GM12878 (cell line): ENCODE measurements around the gene IGFBP2. TPM values are rescaled to one million over a fixed set of nuclear protein-coding genes. Genes with fewer than 3 reads are reported as not detected.

ENCODE experiments used
- ATAC-seq: fragments of 200-7000 bp; cut with Tn5 transposase; 3 replicates; pipeline ENCODE4 v1.9.1; 2020; ENCODE audit warnings: mild to moderate bottlenecking, moderate library complexity
- BruUV-seq: library from RNA; stranded (reverse); fragments of 400-500 nt; replicated peaks from 2 replicates; lab custom pipeline; 2021; lab: Mats Ljungman, UMichigan
- CTCF ChIA-PET: fragments of 300-600 bp; sonication (Branson Sonifier 250); formaldehyde crosslinking; extraction: SDS; loops from one replicate; lab custom pipeline; 2021; ENCODE audit warnings: inconsistent platforms; lab: Yijun Ruan, JAX
- POLR2A ChIA-PET: fragments of 350-600 bp; formaldehyde crosslinking; extraction: SDS; loops from one replicate; lab custom pipeline; 2021; ENCODE audit warnings: inconsistent platforms; lab: Charles Lee
- RAD21 ChIA-PET: fragments of 300-600 bp; sonication (Branson Sonifier 250); formaldehyde crosslinking; loops from one replicate; lab custom pipeline; 2023; ENCODE audit warnings: antibody characterized with exemption; ENCODE audit not compliant: unreplicated experiment; lab: Charles Lee
- SMC1A ChIA-PET: fragments of 300-600 bp; sonication (Branson Sonifier 250); formaldehyde crosslinking; loops from one replicate; lab custom pipeline; 2023; ENCODE audit not compliant: unreplicated experiment, uncharacterized antibody; lab: Charles Lee
- DNase-seq: peaks from one replicate; pipeline ENCODE4 v3.0.0-alpha.2; 2011; ENCODE audit warnings: low read depth, low spot score
- FAIRE-seq: peaks from 3 replicates; lab custom pipeline; 2011; peaks lifted over from hg19 to GRCh38; lab: Jason Lieb, UNC
- H2AFZ ChIP-seq: 2 replicates; pipeline ENCODE4 v1.6.0; 2011; ENCODE audit warnings: low read depth, low read length, control low read depth; ENCODE audit not compliant: control insufficient read depth
- H3K27ac ChIP-seq: 2 replicates; pipeline ENCODE4 v1.5.1; 2011; ENCODE audit warnings: control low read depth; ENCODE audit not compliant: control insufficient read depth, insufficient read depth
- H3K27me3 ChIP-seq, 2 experiments: replicated peaks in 1 of 2; 2 replicates each; pipeline versions ENCODE4 v1.6.0 to v1.6.1; 2011; ENCODE audit warnings: low read length in 1 of 2; ENCODE audit not compliant: control insufficient read depth in 2 of 2, insufficient read depth in 2 of 2
- H3K36me3 ChIP-seq, 2 experiments: 2 replicates each; pipeline ENCODE4 v1.5.1; 2011; ENCODE audit warnings: low read length in 1 of 2; ENCODE audit not compliant: control insufficient read depth in 2 of 2, insufficient read depth in 2 of 2
- H3K4me1 ChIP-seq: 2 replicates; pipeline ENCODE4 v1.6.1; 2011; ENCODE audit warnings: mild to moderate bottlenecking, low read length, moderate library complexity, mixed read lengths; ENCODE audit not compliant: control insufficient read depth, insufficient read depth
- H3K4me2 ChIP-seq: 2 replicates; pipeline ENCODE4 v1.6.0; 2011; ENCODE audit warnings: control low read depth; ENCODE audit not compliant: control insufficient read depth, insufficient read depth
- H3K4me3 ChIP-seq: fragments of 200-600 bp; sonication (generic); 2 replicates; pipeline ENCODE4 v1.5.1; 2016
- H3K79me2 ChIP-seq: 2 replicates; pipeline ENCODE4 v1.6.0; 2011; ENCODE audit warnings: low read length; ENCODE audit not compliant: control insufficient read depth, insufficient read depth
- H3K9ac ChIP-seq: 2 replicates; pipeline ENCODE4 v1.8.0; 2011; ENCODE audit warnings: low read length, control low read depth, mixed read lengths; ENCODE audit not compliant: control insufficient read depth, insufficient read depth
- H3K9me3 ChIP-seq: replicated peaks from 3 replicates; pipeline ENCODE4 v1.5.1; 2011; ENCODE audit warnings: mild to moderate bottlenecking, low read length; ENCODE audit not compliant: control insufficient read depth, insufficient read depth
- H4K20me1 ChIP-seq: 2 replicates; pipeline ENCODE4 v1.6.0; 2011; ENCODE audit not compliant: control insufficient read depth, insufficient read depth
- DPF2 ChIP-seq: fragments of 450-650 bp; IDR thresholded peaks from 2 replicates; pipeline ENCODE4 v1.6.1; 2017; ENCODE audit warnings: mild to moderate bottlenecking
- ETV6 ChIP-seq, 2 experiments: fragments of 450-650 bp in 1 of 2; IDR thresholded peaks in 1 of 2; conservative IDR thresholded peaks in 1 of 2; 2 replicates each; pipeline ENCODE4 v1.6.1; 2014; ENCODE audit warnings: antibody characterized with exemption in 1 of 2, borderline replicate concordance in 1 of 2, low read depth in 1 of 2, mild to moderate bottlenecking in 1 of 2, moderate library complexity in 1 of 2
- FOXK2 ChIP-seq: fragments of 450-650 bp; IDR thresholded peaks from 2 replicates; pipeline ENCODE4 v1.6.1; 2017; ENCODE audit warnings: mild to moderate bottlenecking, moderate library complexity
- FOXM1 ChIP-seq: IDR thresholded peaks from 2 replicates; pipeline ENCODE4 v1.6.1; 2012; ENCODE audit warnings: low read depth, mild to moderate bottlenecking, inconsistent platforms, low read length, moderate library complexity
- MYC ChIP-seq: IDR thresholded peaks from 2 replicates; pipeline ENCODE4 v1.6.1; 2011; ENCODE audit warnings: mild to moderate bottlenecking, low read length, moderate library complexity, inconsistent platforms; ENCODE audit not compliant: insufficient read depth, insufficient replicate concordance, insufficient read length, severe bottlenecking
- NFYB ChIP-seq: IDR thresholded peaks from 2 replicates; pipeline ENCODE4 v1.6.1; 2011; ENCODE audit warnings: low read depth, mild to moderate bottlenecking, low read length, improper control_type of control experiment, moderate library complexity; ENCODE audit not compliant: insufficient read depth
- RFX5 ChIP-seq: IDR thresholded peaks from 2 replicates; pipeline ENCODE4 v1.6.1; 2011; ENCODE audit warnings: low read depth, low read length, improper control_type of control experiment
- SMARCA5 ChIP-seq: fragments of 450-650 bp; IDR thresholded peaks from 2 replicates; pipeline ENCODE4 v1.6.1; 2017; ENCODE audit warnings: mild to moderate bottlenecking
- SREBF1 ChIP-seq: IDR thresholded peaks from 2 replicates; pipeline ENCODE4 v1.6.1; 2012; ENCODE audit warnings: mild to moderate bottlenecking, low read length
- WGBS: methylation state at CpG from one replicate; pipeline ENCODE4 v1.1.6; 2016; ENCODE audit warnings: low lambda C conversion rate; ENCODE audit not compliant: insufficient replicate concordance, insufficient coverage; ENCODE audit errors: missing lambda C conversion rate; 5-methylcytosine and 5-hydroxymethylcytosine counted together
- in situ Hi-C: fragments of 300-500 bp; cut with MboI; formaldehyde crosslinking; loops from 9 replicates; pipeline ENCODE4 v1.14.3; 2018; ENCODE audit warnings: mixed read lengths
- intact Hi-C: fragments of 100-400 bp; cut with micrococcal nuclease; formaldehyde crosslinking; loops from one replicate; pipeline ENCODE4 v1.14.2; 2022; ENCODE audit not compliant: unreplicated experiment
- polyA plus RNA-seq, 11 experiments: library from polyadenylated mRNA; depleted of rRNA in 4 of 11; unstranded in 6 of 11; stranded (reverse) in 5 of 11; fragments of >200 nt; fragmentation: Nextera tagmentation in 4 of 11; fragmentation: Illumina TruSeq in 1 of 11; extraction: Ambion mirVana in 4 of 11; extraction: Trizol in 1 of 11; gene quantifications; 1 replicate in 1 of 11; 2 replicates in 10 of 11; pipeline versions ENCODE4 v1.2.1 to v1.2.3, GENCODE V29; 2011 to 2016; ENCODE audit warnings: inconsistent platforms in 2 of 11, missing spikeins in 2 of 11, low read depth in 1 of 11
- total RNA-seq, 4 experiments: library from RNA; depleted of rRNA in 3 of 4; stranded (reverse); fragments of >200 nt in 3 of 4; fragmentation: Illumina TruSeq in 1 of 4; extraction: Trizol in 1 of 4; gene quantifications; 2 replicates each; pipeline versions ENCODE4 v1.2.1 to v1.2.3, GENCODE V29; 2013 to 2021
- TF ChIP-seq, protein P1 (sequence below): fragments of 450-650 bp; IDR thresholded peaks from 2 replicates; pipeline ENCODE4 v1.6.1; 2017; ENCODE audit warnings: mild to moderate bottlenecking, moderate library complexity

The IGFBP2 gene
- total and polyA plus RNA-seq, 10 of the 15 experiments (the other 5 are each of a cell fraction or from before 2014, with no cell fraction given), result 0.11 to 1.5 (median 0.38) TPM; not detected in 5

GRCh38 chr2:216670266-216671080 is 37.3 kb downstream of the IGFBP2 start:
- Histone ChIP-seq H3K79me2 (no peaks in the 10 kb centered on the region), H3K36me3 (no peaks in the 10 kb centered on the region), H3K27me3 (peaks cover 2 to 5% of the 10 kb centered on the region in 2 experiments), H2AFZ (no peak overlapping the region), H4K20me1 (no peaks in the 10 kb centered on the region), H3K4me2 (no peak overlapping the region), H3K27ac (no peak overlapping the region), H3K9me3 (no peaks in the 10 kb centered on the region), H3K9ac (no peak overlapping the region), H3K4me3 (no peak overlapping the region), H3K4me1 (no peaks in the 10 kb centered on the region)
- no peak for DNase-seq
- FAIRE-seq, result no peak
- WGBS, result 7% methylated on average over 14 of the region's 17 CpGs
- SMC1A ChIA-PET, result interaction anchor here (12.7 kb wide), 1 partner anchor 151 kb away, joined by 226 read pairs; no protein-coding TSS in a partner anchor
- ATAC-seq, result no peak
- RAD21 ChIA-PET, result interaction anchor here (0.6 kb wide), 1 partner anchor 173 kb away, joined by 3 read pairs; no protein-coding TSS in a partner anchor
- CTCF ChIA-PET, result interaction anchor here (0.6 to 14.2 kb wide), 3 partner anchors 14 to 148 kb away, joined by 3 to 475 read pairs (median 3); no protein-coding TSS in a partner anchor
- intact Hi-C loops, result no loop called here
- in situ Hi-C loops, result no loop called here
- POLR2A ChIA-PET, result no interaction called here
- TF ChIP-seq DPF2 (no peak), RFX5 (no peak), FOXM1 (no peak), NFYB (no peak)
- no TSS peak for BruUV-seq

- H3K27ac ChIP-seq, result no peak overlapping the region
- no peaks in the 10 kb centered on the region for H4K20me1 ChIP-seq
- H3K79me2 ChIP-seq, result no peaks in the 10 kb centered on the region
- H3K4me1 ChIP-seq, result no peaks in the 10 kb centered on the region
- DNase-seq (no peak), ATAC-seq (no peak), FAIRE-seq (no peak)
- WGBS, result 39% methylated on average over 11 of the region's 11 CpGs
- RAD21 ChIA-PET, result interaction anchor here (0.6 kb wide), 1 partner anchor 174 kb away, joined by 3 read pairs; no protein-coding TSS in a partner anchor
- SMC1A ChIA-PET, result interaction anchor here (1.0 kb wide), 1 partner anchor 152 kb away, joined by 3 read pairs; no protein-coding TSS in a partner anchor
- H3K9ac ChIP-seq, result no peak overlapping the region
- in situ Hi-C loops (no loop called here), intact Hi-C loops (no loop called here)
- CTCF ChIA-PET, result interaction anchor here (0.6 to 14.2 kb wide), 2 partner anchors 14 to 149 kb away, joined by 3 to 475 read pairs; no protein-coding TSS in a partner anchor
- peaks cover 2 to 5% of the 10 kb centered on the region in 2 experiments for H3K27me3 ChIP-seq
- no peak overlapping the region for H3K4me3 ChIP-seq
- H3K36me3 ChIP-seq, result no peaks in the 10 kb centered on the region
- no peak overlapping the region for H3K4me2 ChIP-seq
- POLR2A ChIA-PET, result no interaction called here
- no peak overlapping the region for H2AFZ ChIP-seq
- BruUV-seq, result no TSS peak
- no peaks in the 10 kb centered on the region for H3K9me3 ChIP-seq
- TF ChIP-seq ETV6 (conservative IDR thresholded peaks at IDR 0.05 in 1 of 2, IDR thresholded peaks at IDR 0.05 in 1 of 2; ENCODE audit: borderline replicate concordance in 1 of 2, low read depth in 1 of 2) (no peak), SREBF1 (no peak), FOXK2 (no peak), SMARCA5 (no peak), MYC (no peak)
- TF ChIP-seq, protein P1, sequence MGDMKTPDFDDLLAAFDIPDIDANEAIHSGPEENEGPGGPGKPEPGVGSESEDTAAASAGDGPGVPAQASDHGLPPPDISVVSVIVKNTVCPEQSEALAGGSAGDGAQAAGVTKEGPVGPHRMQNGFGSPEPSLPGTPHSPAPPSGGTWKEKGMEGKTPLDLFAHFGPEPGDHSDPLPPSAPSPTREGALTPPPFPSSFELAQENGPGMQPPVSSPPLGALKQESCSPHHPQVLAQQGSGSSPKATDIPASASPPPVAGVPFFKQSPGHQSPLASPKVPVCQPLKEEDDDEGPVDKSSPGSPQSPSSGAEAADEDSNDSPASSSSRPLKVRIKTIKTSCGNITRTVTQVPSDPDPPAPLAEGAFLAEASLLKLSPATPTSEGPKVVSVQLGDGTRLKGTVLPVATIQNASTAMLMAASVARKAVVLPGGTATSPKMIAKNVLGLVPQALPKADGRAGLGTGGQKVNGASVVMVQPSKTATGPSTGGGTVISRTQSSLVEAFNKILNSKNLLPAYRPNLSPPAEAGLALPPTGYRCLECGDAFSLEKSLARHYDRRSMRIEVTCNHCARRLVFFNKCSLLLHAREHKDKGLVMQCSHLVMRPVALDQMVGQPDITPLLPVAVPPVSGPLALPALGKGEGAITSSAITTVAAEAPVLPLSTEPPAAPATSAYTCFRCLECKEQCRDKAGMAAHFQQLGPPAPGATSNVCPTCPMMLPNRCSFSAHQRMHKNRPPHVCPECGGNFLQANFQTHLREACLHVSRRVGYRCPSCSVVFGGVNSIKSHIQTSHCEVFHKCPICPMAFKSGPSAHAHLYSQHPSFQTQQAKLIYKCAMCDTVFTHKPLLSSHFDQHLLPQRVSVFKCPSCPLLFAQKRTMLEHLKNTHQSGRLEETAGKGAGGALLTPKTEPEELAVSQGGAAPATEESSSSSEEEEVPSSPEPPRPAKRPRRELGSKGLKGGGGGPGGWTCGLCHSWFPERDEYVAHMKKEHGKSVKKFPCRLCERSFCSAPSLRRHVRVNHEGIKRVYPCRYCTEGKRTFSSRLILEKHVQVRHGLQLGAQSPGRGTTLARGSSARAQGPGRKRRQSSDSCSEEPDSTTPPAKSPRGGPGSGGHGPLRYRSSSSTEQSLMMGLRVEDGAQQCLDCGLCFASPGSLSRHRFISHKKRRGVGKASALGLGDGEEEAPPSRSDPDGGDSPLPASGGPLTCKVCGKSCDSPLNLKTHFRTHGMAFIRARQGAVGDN, result no peak
Measured at GRCh38 chr2:216671081-216671411, 37.8 kb downstream of the IGFBP2 start.
